Measurements from ENCODE around the gene TMTC2. TPM values are rescaled to one million over a fixed set of nuclear protein-coding genes. Genes with fewer than 3 reads are reported as not detected.

The TMTC2 gene
- total and polyA plus RNA-seq, 3 experiments from 2014 or later, result 0.13 to 2.5 (median 2.2) TPM

DNA sequence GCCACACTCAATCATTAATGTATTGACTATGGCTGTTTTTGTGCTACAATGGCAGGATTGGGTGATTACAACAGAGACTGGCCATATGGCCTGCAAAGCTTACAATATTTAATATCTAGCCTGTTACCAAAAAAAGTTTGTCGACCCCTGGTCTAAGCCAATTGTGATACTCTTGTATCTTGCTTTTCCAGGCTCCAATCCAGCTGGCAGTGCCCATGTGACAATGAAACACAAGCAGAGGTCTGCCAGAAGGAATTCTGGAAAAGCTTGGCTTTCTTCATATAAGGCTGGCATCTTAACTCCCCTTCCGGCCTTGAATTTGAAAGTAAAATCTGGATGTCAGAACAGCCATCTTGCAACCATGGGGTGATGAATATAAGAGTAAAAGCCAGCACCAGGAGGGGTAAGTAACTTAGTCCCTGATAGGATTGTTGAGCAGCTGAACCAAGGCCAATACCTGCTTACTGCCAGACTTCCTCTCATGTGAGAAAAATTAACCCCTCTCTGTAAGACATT, 458.7 kb downstream of the TMTC2 start:
- ChIA-PET POLR2A (no interaction called here), CTCF (no interaction called here)
- Mint-ChIP-seq H3K9me3 (peaks cover 0 to 6% (median 0%) of the 10 kb centered on the region in 5 donors), H3K36me3 (no peaks in the 10 kb centered on the region), H3K4me3 (no peak overlapping the region), H3K27ac (no peak overlapping the region), H3K27me3 (peaks cover 0 to 3% of the 10 kb centered on the region in 2 donors), H3K4me1 (no peaks in the 10 kb centered on the region)
- Histone ChIP-seq H3K4me1 (ENCODE audit: insufficient read depth, low read length) (no peaks in the 10 kb centered on the region), H3K27me3 (ENCODE audit: insufficient read depth, low read length, poor library complexity, severe bottlenecking) (no peaks in the 10 kb centered on the region), H3K9me3 (ENCODE audit: low read length) (no peaks in the 10 kb centered on the region), H3K27ac (ENCODE audit: low read depth, low read length) (no peak overlapping the region), H3K36me3 (ENCODE audit: insufficient read depth, low read length) (no peaks in the 10 kb centered on the region), H3K4me3 (ENCODE audit: low read length) (no peak overlapping the region)
- DNase-seq, result no peak

GRCh38 chr12:83147341-83147740, 460.6 kb downstream of the TMTC2 start:
- Histone ChIP-seq H3K27ac (ENCODE audit: low read depth, low read length) (no peak overlapping the region), H3K4me3 (ENCODE audit: low read length) (no peak overlapping the region), H3K9me3 (ENCODE audit: low read length) (no peaks in the 10 kb centered on the region), H3K36me3 (ENCODE audit: insufficient read depth, low read length) (no peaks in the 10 kb centered on the region), H3K4me1 (ENCODE audit: insufficient read depth, low read length) (no peaks in the 10 kb centered on the region), H3K27me3 (ENCODE audit: insufficient read depth, low read length, poor library complexity, severe bottlenecking) (no peaks in the 10 kb centered on the region)
- ChIA-PET POLR2A (no interaction called here), CTCF (no interaction called here)
- H3K4me1 Mint-ChIP-seq, result no peaks in the 10 kb centered on the region
- H3K27me3 Mint-ChIP-seq, result peaks cover 0 to 5% of the 10 kb centered on the region in 2 donors
- H3K36me3 Mint-ChIP-seq, result no peaks in the 10 kb centered on the region
- H3K27ac Mint-ChIP-seq, result no peak overlapping the region
- H3K9me3 Mint-ChIP-seq, result peaks cover 0 to 6% (median 0%) of the 10 kb centered on the region in 5 donors
- no peak overlapping the region for H3K4me3 Mint-ChIP-seq
- DNase-seq, result no peak

- Mint-ChIP-seq H3K4me1 (no peaks in the 10 kb centered on the region), H3K27ac (no peak overlapping the region), H3K36me3 (no peaks in the 10 kb centered on the region), H3K9me3 (peaks cover 0 to 6% (median 0%) of the 10 kb centered on the region in 5 donors), H3K4me3 (no peak overlapping the region), H3K27me3 (peaks cover 0 to 3% of the 10 kb centered on the region in 2 donors)
- no peak for DNase-seq
- ChIA-PET POLR2A (no interaction called here), CTCF (no interaction called here)
- H3K36me3 ChIP-seq (ENCODE audit: insufficient read depth, low read length), result no peaks in the 10 kb centered on the region
- no peaks in the 10 kb centered on the region for H3K27me3 ChIP-seq (ENCODE audit: insufficient read depth, low read length, poor library complexity, severe bottlenecking)
- no peak overlapping the region for H3K4me3 ChIP-seq (ENCODE audit: low read length)
- no peaks in the 10 kb centered on the region for H3K9me3 ChIP-seq (ENCODE audit: low read length)
- H3K4me1 ChIP-seq (ENCODE audit: insufficient read depth, low read length), result no peaks in the 10 kb centered on the region
- H3K27ac ChIP-seq (ENCODE audit: low read depth, low read length), result no peak overlapping the region
Observed at GRCh38 chr12:83149987-83150386, 463.3 kb downstream of the TMTC2 start.

DNA sequence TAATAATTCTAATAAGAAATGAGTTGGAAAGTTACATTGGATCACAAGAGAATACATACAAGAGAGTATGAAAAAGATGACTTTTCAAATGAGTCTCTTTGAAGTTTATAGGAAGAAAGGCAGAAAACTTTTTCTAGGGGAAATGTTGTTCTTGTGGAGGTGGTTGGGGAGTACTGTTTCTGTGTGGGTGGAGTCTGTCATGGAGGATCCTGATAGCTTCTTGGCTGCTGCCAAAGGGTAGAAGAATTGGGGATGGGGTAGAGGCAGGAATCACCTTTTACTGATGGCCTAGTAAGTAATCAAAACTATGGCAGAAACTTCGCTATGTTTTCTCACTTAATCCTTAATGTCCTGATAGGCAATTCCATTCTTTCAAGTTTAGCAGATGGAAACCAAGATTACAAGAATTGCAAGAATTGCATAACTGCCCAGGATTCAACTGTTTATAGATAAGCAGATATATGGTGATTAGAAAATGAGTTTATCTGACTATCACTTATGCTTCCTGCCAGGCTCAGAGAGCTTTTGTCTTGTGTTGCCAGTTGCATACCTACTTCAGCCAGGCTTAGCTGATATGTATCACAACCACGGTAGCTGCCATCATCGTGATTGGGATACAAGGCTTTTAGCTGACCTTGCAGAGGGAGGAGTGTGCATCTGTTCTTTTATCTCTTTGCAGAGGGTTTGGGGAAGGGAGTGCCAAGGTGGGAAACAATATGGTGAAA, 463.9 kb downstream of the TMTC2 start:
- ChIA-PET CTCF (no interaction called here), POLR2A (no interaction called here)
- peaks cover 0 to 3% (median 0%) of the 10 kb centered on the region in 5 donors for H3K9me3 Mint-ChIP-seq
- no peaks in the 10 kb centered on the region for H3K4me1 ChIP-seq (ENCODE audit: insufficient read depth, low read length)
- H3K27me3 Mint-ChIP-seq, result peaks cover 0 to 3% of the 10 kb centered on the region in 2 donors
- no peaks in the 10 kb centered on the region for H3K4me1 Mint-ChIP-seq
- H3K36me3 ChIP-seq (ENCODE audit: insufficient read depth, low read length), result no peaks in the 10 kb centered on the region
- H3K4me3 Mint-ChIP-seq, result no peak overlapping the region
- H3K27me3 ChIP-seq (ENCODE audit: insufficient read depth, low read length, poor library complexity, severe bottlenecking), result no peaks in the 10 kb centered on the region
- no peaks in the 10 kb centered on the region for H3K36me3 Mint-ChIP-seq
- no peak overlapping the region for H3K27ac Mint-ChIP-seq
- H3K27ac ChIP-seq (ENCODE audit: low read depth, low read length), result no peak overlapping the region
- no peak for DNase-seq
- no peak overlapping the region for H3K4me3 ChIP-seq (ENCODE audit: low read length)
- no peaks in the 10 kb centered on the region for H3K9me3 ChIP-seq (ENCODE audit: low read length)

DNA sequence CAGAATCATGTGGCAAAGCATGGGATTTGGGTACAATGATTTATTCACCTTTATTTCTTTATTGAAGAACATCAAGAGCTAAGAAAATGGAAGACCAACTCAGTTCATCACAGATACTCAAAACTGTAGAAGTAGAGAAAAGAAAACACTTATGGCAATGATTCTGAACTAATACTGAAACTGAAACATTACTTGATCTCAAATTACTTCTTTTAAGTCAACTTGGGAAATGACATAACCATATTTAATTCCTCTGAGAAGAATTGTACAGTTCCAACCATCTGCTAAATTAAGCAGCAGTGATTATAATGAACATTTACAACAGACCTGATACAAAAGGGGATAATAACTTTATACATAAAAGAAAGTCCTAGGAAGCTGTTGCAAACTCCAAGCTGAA, 466.5 kb downstream of the TMTC2 start:
- Mint-ChIP-seq H3K9me3 (peaks cover 0 to 2% (median 0%) of the 10 kb centered on the region in 5 donors), H3K27ac (no peak overlapping the region), H3K4me3 (no peak overlapping the region), H3K4me1 (peaks cover 2 to 12% (median 10%) of the 10 kb centered on the region in 3 donors), H3K27me3 (peaks cover 0 to 5% of the 10 kb centered on the region in 2 donors), H3K36me3 (no peaks in the 10 kb centered on the region)
- H3K4me1 ChIP-seq (ENCODE audit: insufficient read depth, low read length), result no peaks in the 10 kb centered on the region
- H3K36me3 ChIP-seq (ENCODE audit: insufficient read depth, low read length), result no peaks in the 10 kb centered on the region
- DNase-seq, result no peak
- POLR2A ChIA-PET, result no interaction called here
- no peaks in the 10 kb centered on the region for H3K27me3 ChIP-seq (ENCODE audit: insufficient read depth, low read length, poor library complexity, severe bottlenecking)
- no peaks in the 10 kb centered on the region for H3K9me3 ChIP-seq (ENCODE audit: low read length)
- H3K4me3 ChIP-seq (ENCODE audit: low read length), result no peak overlapping the region
- CTCF ChIA-PET, result no interaction called here
- no peak overlapping the region for H3K27ac ChIP-seq (ENCODE audit: low read depth, low read length)

- H3K4me1 Mint-ChIP-seq, result peaks cover 2 to 12% (median 10%) of the 10 kb centered on the region in 3 donors
- Histone ChIP-seq H3K36me3 (ENCODE audit: insufficient read depth, low read length) (no peaks in the 10 kb centered on the region), H3K9me3 (ENCODE audit: low read length) (no peaks in the 10 kb centered on the region), H3K27ac (ENCODE audit: low read depth, low read length) (no peak overlapping the region), H3K27me3 (ENCODE audit: insufficient read depth, low read length, poor library complexity, severe bottlenecking) (no peaks in the 10 kb centered on the region), H3K4me1 (ENCODE audit: insufficient read depth, low read length) (no peaks in the 10 kb centered on the region), H3K4me3 (ENCODE audit: low read length) (no peak overlapping the region)
- ChIA-PET CTCF (no interaction called here), POLR2A (no interaction called here)
- peaks cover 0 to 2% of the 10 kb centered on the region in 2 donors for H3K27me3 Mint-ChIP-seq
- H3K4me3 Mint-ChIP-seq, result peak overlapping the region in 2 of 7 donors; percentile 15 to 36
- no peaks in the 10 kb centered on the region for H3K9me3 Mint-ChIP-seq
- H3K27ac Mint-ChIP-seq, result no peak overlapping the region
- no peaks in the 10 kb centered on the region for H3K36me3 Mint-ChIP-seq
- DNase-seq, result no peak
Observed at GRCh38 chr12:83156815-83157214, 470.1 kb downstream of the TMTC2 start.

- Histone ChIP-seq H3K27me3 (ENCODE audit: insufficient read depth, low read length, poor library complexity, severe bottlenecking) (no peaks in the 10 kb centered on the region), H3K4me1 (ENCODE audit: insufficient read depth, low read length) (no peaks in the 10 kb centered on the region), H3K36me3 (ENCODE audit: insufficient read depth, low read length) (no peaks in the 10 kb centered on the region), H3K9me3 (ENCODE audit: low read length) (no peaks in the 10 kb centered on the region), H3K27ac (ENCODE audit: low read depth, low read length) (no peak overlapping the region), H3K4me3 (ENCODE audit: low read length) (no peak overlapping the region)
- Mint-ChIP-seq H3K4me1 (peaks cover 2 to 12% (median 10%) of the 10 kb centered on the region in 3 donors), H3K27me3 (peaks cover 0 to 2% of the 10 kb centered on the region in 2 donors), H3K27ac (no peak overlapping the region), H3K36me3 (no peaks in the 10 kb centered on the region), H3K4me3 (no peak overlapping the region), H3K9me3 (no peaks in the 10 kb centered on the region)
- ChIA-PET CTCF (no interaction called here), POLR2A (no interaction called here)
- no peak for DNase-seq
Observed at GRCh38 chr12:83157604-83158003, 470.9 kb downstream of the TMTC2 start.

DNA sequence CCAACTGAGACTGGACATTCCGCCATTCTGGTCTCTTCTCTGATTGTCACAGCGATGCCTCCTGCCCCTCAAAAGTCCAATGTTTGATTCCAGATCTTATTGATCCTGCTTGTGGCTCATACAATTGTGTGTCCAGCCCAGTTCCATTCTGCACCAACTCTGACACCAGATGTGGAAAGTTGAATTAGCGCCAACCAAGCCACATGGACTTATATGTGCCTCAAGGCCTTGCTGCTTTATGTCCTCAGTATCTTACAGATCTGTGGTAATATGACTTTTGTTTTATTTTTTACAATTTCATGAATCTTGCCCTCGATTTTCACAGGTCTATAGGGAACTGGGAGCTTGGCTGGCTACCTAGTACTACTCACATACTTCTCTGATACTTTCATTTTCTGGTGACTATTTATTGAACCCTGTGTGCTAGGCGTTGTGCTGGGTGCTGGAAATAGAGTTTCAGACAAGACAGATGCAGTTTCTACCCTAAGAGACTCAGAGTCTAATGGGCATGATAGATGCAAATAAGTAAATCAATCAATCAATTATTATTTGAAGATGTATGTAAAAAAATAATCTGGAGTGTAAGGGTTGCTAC, 472.0 kb downstream of the TMTC2 start:
- no peak for DNase-seq
- Mint-ChIP-seq H3K9me3 (no peaks in the 10 kb centered on the region), H3K4me1 (peaks cover 2 to 12% (median 10%) of the 10 kb centered on the region in 3 donors), H3K36me3 (no peaks in the 10 kb centered on the region), H3K27ac (no peak overlapping the region), H3K27me3 (peaks cover 0 to 2% of the 10 kb centered on the region in 2 donors), H3K4me3 (no peak overlapping the region)
- Histone ChIP-seq H3K4me1 (ENCODE audit: insufficient read depth, low read length) (no peaks in the 10 kb centered on the region), H3K9me3 (ENCODE audit: low read length) (no peaks in the 10 kb centered on the region), H3K27me3 (ENCODE audit: insufficient read depth, low read length, poor library complexity, severe bottlenecking) (no peaks in the 10 kb centered on the region), H3K36me3 (ENCODE audit: insufficient read depth, low read length) (no peaks in the 10 kb centered on the region), H3K27ac (ENCODE audit: low read depth, low read length) (no peak overlapping the region), H3K4me3 (ENCODE audit: low read length) (no peak overlapping the region)
- ChIA-PET CTCF (no interaction called here), POLR2A (no interaction called here)
